Measurements from ENCODE around the gene NCOR1.

GRCh38 chr17:16100737-16101400 is 114.5 kb downstream of the NCOR1 start:
- peak; percentile 11; the same call in 1 of the 2 replicates for TF ChIP-seq CTCF (conservative IDR thresholded peaks at IDR 0.05)
- no peak for TF ChIP-seq ZFX (IDR thresholded peaks at IDR 0.05)

Data from C4-2B (cell line).